HEK293T (cell line): ENCODE results near the gene RPUSD2.
A peak's percentile ranks its signal among the peaks of the same experiment; 100 is the strongest.

Experiments
- CTCF ChIA-PET: fragments of 350-600 bp; formaldehyde crosslinking; extraction: SDS; loops from one replicate; lab custom pipeline; 2021; ENCODE audit warnings: antibody characterized with exemption, inconsistent platforms; lab: Yijun Ruan, JAX
- POLR2A ChIA-PET: fragments of 350-600 bp; formaldehyde crosslinking; extraction: SDS; loops from one replicate; lab custom pipeline; 2020; ENCODE audit warnings: antibody characterized with exemption, inconsistent platforms; lab: Yijun Ruan, JAX
- DNase-seq: peaks from one replicate; pipeline ENCODE4 v3.0.0; 2012; ENCODE audit warnings: mixed read lengths; ENCODE audit errors: extremely low spot score
- ARNT ChIP-seq: fragments of 450-650 bp; IDR thresholded peaks from 2 replicates; pipeline ENCODE4 v1.6.1; 2017; ENCODE audit warnings: mild to moderate bottlenecking
- BHLHE40 ChIP-seq: fragments of 450-650 bp; IDR thresholded peaks from 2 replicates; pipeline ENCODE4 v1.6.1; 2016; ENCODE audit warnings: mild to moderate bottlenecking, moderate library complexity, borderline replicate concordance
- CTBP1 ChIP-seq: fragments of 450-650 bp; IDR thresholded peaks from 2 replicates; pipeline ENCODE4 v1.6.1; 2016; ENCODE audit warnings: borderline replicate concordance
- ELF4 ChIP-seq: fragments of 450-650 bp; IDR thresholded peaks from 2 replicates; pipeline ENCODE4 v1.6.1; 2017; ENCODE audit warnings: antibody characterized with exemption
- FOXA1 ChIP-seq: fragments of 450-650 bp; IDR thresholded peaks from 2 replicates; pipeline ENCODE4 v1.6.1; 2016; ENCODE audit warnings: mild to moderate bottlenecking
- FOXK2 ChIP-seq: fragments of 450-650 bp; IDR thresholded peaks from 2 replicates; pipeline ENCODE4 v1.6.1; 2016; ENCODE audit warnings: mild to moderate bottlenecking
- FOXM1 ChIP-seq: fragments of 450-650 bp; IDR thresholded peaks from 2 replicates; pipeline ENCODE4 v1.6.1; 2017; ENCODE audit warnings: mild to moderate bottlenecking, borderline replicate concordance
- HDGF ChIP-seq: fragments of 450-650 bp; IDR thresholded peaks from 2 replicates; pipeline ENCODE4 v1.6.1; 2017; ENCODE audit warnings: antibody characterized with exemption, borderline replicate concordance
- L3MBTL2 ChIP-seq: fragments of 450-650 bp; conservative IDR thresholded peaks from 2 replicates; pipeline ENCODE4 v1.6.1; 2016; ENCODE audit warnings: mild to moderate bottlenecking
- LEF1 ChIP-seq: fragments of 450-650 bp; IDR thresholded peaks from 2 replicates; pipeline ENCODE4 v1.6.1; 2017; ENCODE audit warnings: mild to moderate bottlenecking, borderline replicate concordance
- NFRKB ChIP-seq: fragments of 450-650 bp; IDR thresholded peaks from 2 replicates; pipeline ENCODE4 v1.6.1; 2016; ENCODE audit warnings: mild to moderate bottlenecking, moderate library complexity
- PKNOX1 ChIP-seq: fragments of 450-650 bp; IDR thresholded peaks from 2 replicates; pipeline ENCODE4 v1.6.1; 2016
- SP1 ChIP-seq: fragments of 450-650 bp; IDR thresholded peaks from 2 replicates; pipeline ENCODE4 v1.6.1; 2017
- SUZ12 ChIP-seq: fragments of 450-650 bp; IDR thresholded peaks from 2 replicates; pipeline ENCODE4 v1.6.1; 2016; ENCODE audit warnings: mild to moderate bottlenecking
- TARDBP ChIP-seq: fragments of 450-650 bp; IDR thresholded peaks from 2 replicates; pipeline ENCODE4 v1.6.1; 2016
- ZNF384 ChIP-seq: fragments of 450-650 bp; IDR thresholded peaks from 2 replicates; pipeline ENCODE4 v1.6.1; 2016

Gene RPUSD2, protein sequence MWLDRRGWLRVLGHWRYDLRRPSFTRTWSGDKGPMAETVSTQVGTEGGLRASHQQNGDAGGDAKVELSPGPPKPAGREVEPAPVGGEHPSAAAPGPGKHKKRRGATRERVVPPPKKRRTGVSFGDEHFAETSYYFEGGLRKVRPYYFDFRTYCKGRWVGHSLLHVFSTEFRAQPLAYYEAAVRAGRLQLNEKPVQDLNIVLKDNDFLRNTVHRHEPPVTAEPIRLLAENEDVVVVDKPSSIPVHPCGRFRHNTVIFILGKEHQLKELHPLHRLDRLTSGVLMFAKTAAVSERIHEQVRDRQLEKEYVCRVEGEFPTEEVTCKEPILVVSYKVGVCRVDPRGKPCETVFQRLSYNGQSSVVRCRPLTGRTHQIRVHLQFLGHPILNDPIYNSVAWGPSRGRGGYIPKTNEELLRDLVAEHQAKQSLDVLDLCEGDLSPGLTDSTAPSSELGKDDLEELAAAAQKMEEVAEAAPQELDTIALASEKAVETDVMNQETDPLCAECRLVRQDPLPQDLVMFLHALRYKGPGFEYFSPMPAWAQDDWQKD

DNA sequence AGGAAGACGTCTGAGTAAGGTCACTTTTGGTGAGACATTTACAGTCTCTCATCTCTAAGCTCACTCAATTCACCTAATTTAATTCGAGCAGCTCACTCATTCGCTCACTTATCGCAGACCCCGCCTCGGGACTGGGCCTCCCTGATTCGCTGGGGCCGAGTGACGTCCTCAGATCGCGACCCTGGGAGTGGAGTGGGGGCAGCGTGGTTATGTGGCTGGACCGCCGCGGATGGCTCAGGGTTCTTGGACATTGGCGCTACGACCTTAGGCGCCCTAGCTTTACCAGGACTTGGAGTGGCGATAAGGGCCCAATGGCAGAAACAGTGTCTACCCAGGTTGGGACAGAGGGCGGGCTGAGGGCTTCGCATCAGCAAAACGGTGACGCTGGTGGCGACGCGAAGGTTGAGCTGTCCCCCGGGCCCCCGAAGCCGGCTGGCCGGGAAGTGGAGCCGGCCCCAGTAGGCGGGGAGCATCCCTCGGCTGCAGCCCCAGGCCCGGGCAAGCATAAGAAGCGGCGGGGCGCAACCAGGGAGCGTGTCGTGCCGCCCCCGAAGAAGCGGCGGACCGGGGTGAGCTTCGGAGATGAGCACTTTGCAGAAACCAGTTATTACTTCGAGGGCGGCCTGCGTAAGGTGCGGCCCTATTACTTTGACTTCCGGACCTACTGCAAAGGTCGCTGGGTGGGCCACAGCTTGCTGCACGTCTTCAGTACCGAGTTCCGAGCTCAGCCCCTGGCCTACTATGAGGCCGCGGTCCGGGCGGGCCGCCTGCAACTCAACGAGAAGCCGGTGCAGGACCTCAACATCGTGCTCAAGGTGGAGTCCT, at the start of gene RPUSD2:
TSS of gene RPUSD2 (plus strand) at position 171 of the 825 bp plus-strand sequence. CDS start at position 210, 39 bp downstream.
- CTCF ChIA-PET, result interaction anchor here (1.0 to 1.5 kb wide), 3 partner anchors 10 to 49 kb away, joined by 3 to 4 read pairs (median 3); no protein-coding TSS in a partner anchor
- no peak for TF ChIP-seq LEF1
- no peak for TF ChIP-seq FOXA1
- TF ChIP-seq ELF4, result no peak
- DNase-seq, result peak; percentile 83
- POLR2A ChIA-PET, result interaction anchor here (0.6 to 1.7 kb wide), 32 partner anchors 10 to 465 kb away, joined by 3 to 17 read pairs (median 4); partner anchors contain the start of genes CHST14 and RAD51

DNA sequence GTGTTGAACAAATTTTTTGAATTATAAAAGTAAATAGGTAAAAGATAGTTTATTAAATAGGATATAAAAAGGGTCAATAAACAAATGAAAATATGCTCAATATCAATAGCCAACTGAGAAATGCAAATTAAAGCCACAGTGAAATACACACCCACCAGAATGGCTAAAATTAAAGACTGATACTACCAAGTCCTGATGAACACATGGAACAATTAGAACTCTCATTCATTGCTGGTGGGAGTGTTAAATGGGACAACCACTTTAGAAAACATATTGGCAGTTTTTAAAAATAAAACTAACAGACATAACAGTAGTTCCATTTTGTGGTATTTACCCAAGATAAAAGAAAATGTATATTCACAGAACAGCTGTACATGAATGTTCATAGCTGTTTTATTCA, 45.5 kb upstream of the RPUSD2 start:
- DNase-seq, result no peak
- POLR2A ChIA-PET, result no interaction called here

GRCh38 chr15:40525855-40526254, 43.2 kb upstream of the RPUSD2 start:
- no peak for DNase-seq
- POLR2A ChIA-PET, result no interaction called here
- TF ChIP-seq HDGF (no peak), BHLHE40 (no peak), SP1 (no peak), TARDBP (no peak), ELF4 (no peak), PKNOX1 (no peak), LEF1 (no peak), CTBP1 (no peak), FOXK2 (no peak), NFRKB (no peak), ARNT (no peak), SUZ12 (no peak), L3MBTL2 (no peak), FOXM1 (no peak)
- CTCF ChIA-PET, result no interaction called here

More for the DNA sequence above, 45.5 kb upstream of the RPUSD2 start:
- CTCF ChIA-PET, result no interaction called here
- TF ChIP-seq FOXA1 (no peak), FOXM1 (no peak), HDGF (no peak), LEF1 (no peak)

DNA sequence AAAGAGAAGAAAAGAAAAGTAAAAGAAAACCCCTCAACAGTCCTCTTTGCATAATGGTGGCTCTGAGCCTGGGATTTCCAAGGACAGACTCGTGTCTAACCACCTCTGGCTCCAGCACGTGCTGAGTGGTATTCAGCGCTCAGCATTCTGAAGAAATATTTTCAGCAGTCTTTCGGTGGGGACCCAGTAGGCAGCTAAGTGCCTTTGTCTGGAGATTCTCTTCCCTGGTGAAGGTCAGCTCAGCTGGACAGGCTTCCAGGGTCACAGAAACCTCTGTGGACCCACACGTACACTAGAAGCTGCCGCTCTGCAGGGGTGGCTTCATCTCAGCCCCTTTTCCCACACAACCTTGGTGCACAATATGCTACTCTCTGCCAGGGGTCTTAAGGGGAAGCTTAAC, 40.3 kb upstream of the RPUSD2 start:
- TF ChIP-seq FOXK2 (no peak), ARNT (no peak), NFRKB (no peak), ELF4 (no peak), HDGF (no peak), FOXM1 (no peak), PKNOX1 (no peak), SP1 (no peak), FOXA1 (no peak), L3MBTL2 (no peak), BHLHE40 (no peak), CTBP1 (no peak)
- no peak for DNase-seq
- POLR2A ChIA-PET, result no interaction called here
- CTCF ChIA-PET, result no interaction called here

GRCh38 chr15:40533763-40534364, 35.2 kb upstream of the RPUSD2 start:
- ChIA-PET CTCF (no interaction called here), POLR2A (no interaction called here)
- TF ChIP-seq ELF4 (no peak), SP1 (no peak), HDGF (no peak), LEF1 (no peak), TARDBP (no peak), ARNT (no peak), FOXM1 (no peak), L3MBTL2 (no peak), SUZ12 (no peak), FOXA1 (no peak), FOXK2 (no peak), ZNF384 (no peak), PKNOX1 (no peak), NFRKB (no peak), CTBP1 (no peak), BHLHE40 (no peak)
- no peak for DNase-seq
